ENCODE measurements around the gene PKD1.

The PKD1 gene

DNA sequence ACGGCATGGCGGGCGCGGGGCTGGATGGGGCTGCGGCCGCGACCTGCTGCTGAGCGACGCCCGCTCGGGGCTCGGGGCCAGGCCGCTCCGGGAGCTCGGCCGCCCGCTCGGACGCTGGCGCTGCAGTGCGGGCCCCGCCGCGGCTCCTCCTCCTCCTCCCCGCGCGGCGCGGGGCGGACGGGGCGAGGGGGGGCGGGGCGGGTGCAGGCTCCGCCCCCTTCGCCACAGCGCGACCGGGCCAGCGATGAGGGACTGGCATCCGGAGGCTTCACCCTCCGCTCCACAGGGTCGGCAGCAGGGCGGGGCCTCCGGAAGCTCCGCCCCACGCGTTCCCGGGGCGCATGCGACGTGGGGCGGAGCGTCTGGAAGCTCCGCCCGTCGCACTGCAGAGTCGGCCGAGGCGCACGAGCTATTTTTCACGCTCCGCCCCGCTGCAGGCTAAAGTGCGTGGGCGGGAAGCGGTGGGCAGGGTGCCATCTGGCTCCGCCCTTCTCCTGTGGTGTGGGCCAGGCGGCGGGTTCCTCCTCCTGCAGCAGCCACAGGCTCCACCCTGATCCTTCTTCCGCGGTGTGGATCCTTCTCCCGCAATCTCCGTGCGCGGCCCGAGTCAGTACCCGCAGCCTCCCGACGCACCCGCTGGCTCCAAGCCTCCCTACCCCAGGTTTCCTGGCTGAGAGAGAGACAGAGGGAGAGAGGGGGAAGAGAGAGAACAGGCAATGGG is at the start of gene PKD1:
Gene PKD1, minus strand, starts transcription at position 129 of the 721 bp plus-strand sequence. CDS start 209 bp downstream, outside the sequence.
- peak; percentile 94 for DNase-seq

DNA sequence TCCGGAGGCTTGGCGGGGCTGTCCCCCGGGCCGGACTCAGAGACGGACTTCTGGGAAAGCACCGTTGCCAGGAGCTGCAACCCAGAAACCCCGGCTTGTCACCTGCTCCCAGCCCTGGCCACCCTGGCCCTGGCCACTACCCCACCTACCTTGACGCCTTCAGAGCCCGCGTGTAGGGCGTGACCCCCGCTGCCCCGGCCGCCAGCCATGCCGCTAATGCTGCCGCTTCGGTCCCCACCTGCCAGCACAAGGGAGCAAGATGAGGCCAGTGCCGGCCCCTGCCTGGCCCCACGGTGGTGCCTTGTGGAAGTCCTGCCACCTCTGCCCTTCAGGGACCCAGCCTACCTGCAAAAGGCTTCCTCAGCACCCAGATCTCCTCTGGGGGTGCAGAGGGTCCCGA is 49.3 kb upstream of the PKD1 start:
- DNase-seq, result no peak

DNA sequence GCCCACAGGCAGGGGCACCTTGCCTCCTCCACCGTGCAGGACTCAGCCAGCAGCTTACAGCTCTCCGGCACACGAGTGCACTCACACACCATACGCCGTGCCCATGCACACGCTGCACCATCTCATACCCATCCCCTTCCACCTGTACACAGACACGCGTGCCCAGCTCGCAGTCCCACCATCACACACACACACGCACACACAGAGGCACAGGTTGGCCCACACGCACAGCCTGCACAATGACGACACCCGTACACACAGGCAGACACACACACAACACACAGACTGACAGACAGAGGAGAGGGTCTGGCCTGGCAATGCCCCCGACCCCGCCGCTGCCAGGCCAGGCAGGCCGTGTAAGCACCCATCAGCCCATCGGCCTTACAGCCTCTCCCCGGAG is 48.6 kb upstream of the PKD1 start:
- no peak for DNase-seq

DNA sequence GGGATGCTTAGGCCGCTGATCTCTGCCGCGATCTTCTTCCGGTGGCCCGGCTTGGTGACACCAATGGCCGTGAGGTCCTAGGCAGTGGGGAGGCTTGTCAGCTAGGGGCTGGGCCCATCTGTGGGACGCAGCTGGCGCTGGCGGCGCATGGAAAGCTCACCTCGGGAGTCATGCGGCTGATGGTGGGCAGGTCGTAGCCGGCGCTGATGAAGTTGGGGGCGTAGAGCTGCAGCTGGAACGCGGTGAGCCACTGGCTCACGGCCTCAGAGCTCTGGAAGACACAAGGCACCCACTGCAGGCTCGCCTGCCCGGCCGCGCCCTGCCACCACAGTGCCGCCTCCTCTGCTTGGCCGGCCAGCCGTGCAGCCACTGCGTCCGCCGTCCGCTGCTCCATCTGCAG is 48.0 kb upstream of the PKD1 start:
- no peak for DNase-seq

DNA sequence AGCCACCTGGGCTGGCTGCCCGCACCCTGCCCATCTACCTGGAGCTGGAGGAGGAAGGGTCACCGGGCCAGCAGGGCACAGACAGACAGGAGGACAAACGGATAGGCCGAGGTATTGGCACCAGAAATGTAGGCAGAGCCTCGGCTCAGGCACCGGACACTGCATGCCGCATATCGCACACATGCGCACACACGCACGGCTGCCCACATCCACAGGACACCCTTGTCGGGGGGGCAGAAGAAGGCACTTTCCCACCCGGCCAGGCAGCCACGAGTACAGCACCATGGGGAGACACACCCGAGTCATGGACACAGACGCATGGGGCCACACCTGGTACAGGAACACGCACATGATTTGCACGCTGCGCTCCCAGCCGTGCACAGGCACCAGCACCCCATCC is 46.3 kb upstream of the PKD1 start:
- no peak for DNase-seq

DNA sequence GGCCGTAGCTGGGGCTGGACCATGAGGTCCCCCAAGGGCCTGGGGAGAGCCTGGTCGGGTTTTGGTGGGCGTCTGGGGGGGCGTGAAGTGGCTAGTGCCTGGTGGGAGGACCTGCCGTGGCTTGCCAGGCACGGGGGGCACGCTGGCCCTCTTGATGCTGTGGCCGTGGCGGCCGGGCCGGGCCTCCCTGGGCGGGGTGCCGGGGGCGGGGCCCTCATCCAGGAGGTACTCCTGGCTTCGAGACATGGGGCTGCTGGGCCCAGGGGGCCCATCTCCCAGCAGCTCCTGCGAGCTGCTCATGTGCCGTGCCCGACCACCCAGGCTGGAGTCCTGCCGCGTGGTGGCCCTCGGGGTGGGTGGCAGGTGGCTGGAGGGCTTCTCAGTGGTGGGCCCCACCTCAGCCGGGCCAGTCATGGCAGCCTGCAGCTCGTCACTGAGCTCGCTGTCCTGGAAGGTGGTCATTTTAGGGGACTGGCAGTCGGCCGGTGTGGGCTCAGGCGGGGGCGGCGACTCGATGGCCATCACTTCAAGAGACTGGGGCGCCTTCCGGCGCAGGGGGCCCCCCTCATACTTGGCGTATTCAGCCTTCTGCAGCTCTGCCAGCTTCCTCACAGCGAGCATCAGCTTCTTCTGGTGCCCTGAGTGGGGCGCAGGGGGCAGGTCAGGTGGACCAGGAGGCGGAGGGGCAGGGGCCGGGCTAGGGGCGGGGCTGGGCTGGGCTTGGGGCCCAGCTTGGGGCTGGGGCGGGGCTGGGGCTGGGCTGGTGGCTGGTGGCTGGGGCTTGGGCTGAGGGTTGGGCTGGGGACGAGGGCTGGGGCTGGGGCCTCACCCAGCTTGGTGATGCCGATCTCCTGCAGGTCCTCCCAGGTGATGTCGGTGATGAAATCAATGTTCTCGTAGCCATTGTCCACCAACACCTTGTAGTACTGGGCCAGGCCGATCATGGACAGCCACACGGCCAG is 45.5 kb upstream of the PKD1 start:
- no peak for DNase-seq

DNA sequence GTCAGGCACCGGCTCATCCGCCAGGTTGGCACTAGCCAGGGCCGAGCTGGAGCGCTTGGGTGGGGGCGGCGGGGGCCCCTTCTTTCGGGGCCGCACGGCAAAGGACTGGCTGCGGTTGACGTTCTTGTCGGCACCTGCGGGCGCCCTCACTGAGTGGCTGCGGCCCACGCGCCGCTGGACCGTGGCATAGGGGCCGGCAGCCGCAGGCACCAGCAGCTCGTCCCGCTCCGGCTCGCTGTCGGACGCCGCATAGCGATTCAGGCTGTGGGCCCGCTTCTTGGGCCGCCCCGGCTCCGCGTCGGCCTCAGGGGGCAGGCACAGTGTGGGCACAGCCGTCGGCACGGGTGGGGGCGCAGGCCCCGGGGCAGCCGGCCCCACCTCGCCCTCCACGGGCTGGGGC is 44.8 kb upstream of the PKD1 start:
- no peak for DNase-seq

DNA sequence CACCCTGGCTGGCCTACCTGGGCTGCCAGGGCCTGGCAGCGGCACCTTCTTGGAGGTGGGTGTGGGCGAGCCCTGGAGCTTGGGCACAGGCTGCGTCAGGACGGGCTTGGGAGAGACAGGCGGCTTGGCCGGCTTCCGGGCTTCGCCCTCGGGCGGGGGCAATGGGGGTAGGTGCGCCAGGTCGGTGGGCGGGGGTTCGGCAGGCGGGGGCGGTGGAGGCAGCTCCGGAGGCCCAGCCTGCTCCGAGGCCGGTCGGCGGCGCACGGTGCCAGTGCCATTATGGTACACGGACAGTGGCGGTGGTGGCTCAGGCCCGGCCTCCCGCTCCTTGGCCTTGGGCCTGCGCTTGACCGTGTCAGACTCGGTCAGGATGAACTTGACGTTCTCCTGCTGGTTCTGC is 43.9 kb upstream of the PKD1 start:
- DNase-seq, result no peak

DNA sequence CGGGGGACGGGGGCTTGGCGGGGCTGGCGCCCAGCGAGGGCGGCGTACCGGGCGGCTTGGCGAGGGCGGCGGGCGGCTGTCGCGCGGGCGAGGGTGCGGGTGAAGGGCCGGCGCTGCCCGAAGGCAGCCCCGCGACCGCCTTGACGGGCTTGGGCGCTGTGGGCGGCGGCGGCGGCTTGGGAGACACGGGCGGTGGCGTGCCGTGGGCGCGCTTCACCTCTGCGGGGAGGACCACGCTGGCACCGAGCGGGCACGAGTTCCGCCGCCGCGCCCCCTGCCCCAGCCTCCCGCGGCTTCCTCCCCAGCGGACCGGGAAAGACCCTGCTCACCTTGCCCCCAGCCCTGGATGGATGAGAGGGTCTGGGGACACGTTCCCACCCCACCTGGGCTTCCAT is 43.4 kb upstream of the PKD1 start:
- DNase-seq, result no peak

DNA sequence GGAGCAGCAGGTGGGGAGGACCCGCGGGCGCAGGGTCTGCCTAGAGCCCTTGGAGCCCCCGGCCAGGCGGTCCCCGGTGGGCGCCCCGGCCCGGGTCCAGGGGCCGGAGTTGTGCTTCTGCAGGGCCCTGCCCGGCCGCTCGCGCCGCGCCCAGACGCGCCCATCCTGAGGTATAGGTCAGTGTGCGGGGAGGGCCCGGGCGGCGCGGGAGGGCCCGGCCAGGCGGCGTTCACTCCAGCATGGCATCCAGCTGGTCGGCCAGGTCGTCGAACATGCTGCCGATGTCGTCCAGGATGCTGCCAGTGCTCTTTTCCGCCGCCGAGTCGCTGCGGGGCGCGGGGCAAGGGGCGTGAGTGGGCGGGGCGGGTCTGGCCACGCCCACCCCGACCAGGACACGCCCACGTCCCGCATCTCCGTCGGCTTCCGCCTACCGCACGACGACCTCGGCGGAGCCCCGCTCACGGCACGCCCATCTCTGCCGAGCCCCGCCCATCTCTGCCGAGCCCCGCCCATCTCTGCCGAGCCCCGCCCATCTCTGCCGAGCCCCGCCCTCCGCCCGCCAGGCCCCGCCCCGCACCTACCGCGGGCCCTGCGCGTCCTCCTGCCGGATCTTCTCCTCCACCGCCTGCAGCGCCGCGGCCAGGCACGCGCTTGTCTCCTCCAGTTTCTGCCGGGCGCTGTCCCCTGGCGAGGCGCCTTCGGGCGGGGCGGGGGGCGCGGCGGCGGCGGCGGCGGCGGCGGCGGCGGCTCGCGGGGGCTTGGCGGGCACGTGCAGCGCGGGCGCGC is 42.8 kb upstream of the PKD1 start:
- DNase-seq, result peak; percentile 67

DNA sequence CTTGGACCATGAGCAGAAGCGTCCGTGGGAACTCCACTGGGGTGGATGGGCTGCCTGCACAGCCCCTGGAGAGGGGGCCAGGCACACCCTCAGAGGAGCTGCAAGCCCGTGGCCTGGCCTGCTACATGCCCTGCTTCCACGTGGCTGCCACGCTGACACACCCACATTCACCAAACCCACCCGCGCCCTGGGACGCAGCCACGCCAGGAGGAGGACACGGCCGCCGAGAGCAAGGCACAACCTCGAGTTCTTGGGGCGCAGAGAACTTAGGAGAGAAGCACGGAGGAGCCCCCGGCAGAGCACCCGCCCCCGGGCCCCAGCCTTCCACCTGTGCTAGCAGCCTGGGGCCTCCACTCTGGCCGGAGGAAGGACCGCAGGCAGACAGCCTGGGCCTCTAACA is 41.9 kb upstream of the PKD1 start:
- no peak for DNase-seq

DNA sequence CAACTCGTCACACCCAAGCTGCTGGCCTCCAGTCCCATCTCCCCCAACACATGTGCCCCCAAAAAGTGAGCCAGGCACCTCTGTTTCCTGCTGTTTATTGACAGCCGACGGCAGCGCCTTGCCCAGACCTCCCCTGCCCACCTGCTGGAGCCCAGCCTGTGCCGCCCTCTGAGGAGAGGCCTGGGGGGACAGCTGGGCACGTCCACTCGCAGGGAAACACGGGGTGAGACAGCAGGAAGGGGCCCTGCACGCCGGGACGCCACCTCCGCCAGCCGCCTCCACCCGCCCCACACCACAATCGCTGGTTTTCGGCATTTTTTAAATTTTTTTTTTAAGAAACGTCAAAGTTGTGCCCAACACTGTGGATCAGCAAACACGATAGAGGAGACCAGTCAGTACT is 41.4 kb upstream of the PKD1 start:
- DNase-seq, result no peak

DNA sequence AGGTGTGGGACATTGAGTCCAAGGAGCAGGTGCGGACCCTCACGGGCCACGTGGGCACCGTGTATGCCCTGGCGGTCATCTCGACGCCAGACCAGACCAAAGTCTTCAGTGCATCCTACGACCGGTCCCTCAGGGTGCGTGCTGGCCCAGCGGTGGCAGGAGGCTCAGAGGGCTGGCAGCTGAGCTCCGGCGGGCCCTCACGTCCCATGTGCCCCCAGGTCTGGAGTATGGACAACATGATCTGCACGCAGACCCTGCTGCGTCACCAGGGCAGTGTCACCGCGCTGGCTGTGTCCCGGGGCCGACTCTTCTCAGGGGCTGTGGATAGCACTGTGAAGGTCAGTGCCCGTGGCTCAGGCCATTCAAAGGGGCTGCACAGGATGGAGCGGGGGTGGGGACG is 40.3 kb upstream of the PKD1 start:
- no peak for DNase-seq

DNA sequence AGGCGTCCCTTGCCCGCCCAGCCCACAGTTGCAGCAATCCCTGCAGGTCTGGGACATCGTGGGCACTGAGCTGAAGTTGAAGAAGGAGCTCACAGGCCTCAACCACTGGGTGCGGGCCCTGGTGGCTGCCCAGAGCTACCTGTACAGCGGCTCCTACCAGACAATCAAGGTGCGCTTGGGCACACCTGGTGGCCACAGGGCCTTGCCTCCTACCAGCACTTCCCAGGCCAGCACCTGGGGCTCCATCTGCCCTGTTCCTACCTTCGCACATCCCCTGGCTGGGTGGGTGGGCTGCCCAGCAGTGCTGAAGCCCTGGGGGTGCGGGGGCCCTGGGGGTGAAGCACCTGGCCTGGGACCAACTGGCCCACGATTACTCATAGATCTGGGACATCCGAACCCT is 39.8 kb upstream of the PKD1 start:
- no peak for DNase-seq

DNA sequence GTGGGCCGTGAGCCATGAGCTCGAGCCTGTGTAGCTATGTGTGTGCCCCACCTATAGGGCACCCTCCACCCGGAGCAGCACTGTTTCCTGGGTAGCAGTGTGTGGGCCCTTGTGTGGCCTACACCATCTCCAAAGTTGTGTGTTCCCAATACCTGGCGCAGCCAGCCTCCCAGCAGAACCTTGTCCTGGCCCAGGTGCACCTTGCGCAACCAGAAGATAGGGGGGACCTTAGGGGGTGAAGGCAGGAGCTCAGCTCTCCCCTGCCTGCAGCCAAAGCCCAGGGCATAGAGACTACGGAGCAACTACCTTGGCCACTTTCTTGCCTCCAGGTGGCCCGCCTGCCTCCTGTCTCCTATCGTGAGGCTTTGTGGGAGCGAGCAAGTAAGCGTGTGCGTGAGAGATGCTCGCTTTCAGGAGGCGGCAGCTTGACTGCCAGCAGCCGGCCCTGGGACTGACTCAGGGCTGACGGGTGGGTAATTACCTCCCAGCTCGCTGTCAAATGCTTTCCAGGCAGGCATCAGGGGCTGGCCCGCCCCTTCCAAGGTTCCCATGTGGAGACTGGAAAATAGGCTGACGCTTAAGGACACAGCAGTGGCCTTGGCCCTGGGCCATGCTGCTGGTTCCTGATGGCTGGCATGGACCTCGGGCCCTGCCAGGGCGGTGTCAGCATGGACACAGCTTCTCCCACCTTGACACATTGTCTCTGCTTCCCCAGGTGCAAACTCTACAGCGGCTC is 38.9 kb upstream of the PKD1 start:
- DNase-seq, result no peak

DNA sequence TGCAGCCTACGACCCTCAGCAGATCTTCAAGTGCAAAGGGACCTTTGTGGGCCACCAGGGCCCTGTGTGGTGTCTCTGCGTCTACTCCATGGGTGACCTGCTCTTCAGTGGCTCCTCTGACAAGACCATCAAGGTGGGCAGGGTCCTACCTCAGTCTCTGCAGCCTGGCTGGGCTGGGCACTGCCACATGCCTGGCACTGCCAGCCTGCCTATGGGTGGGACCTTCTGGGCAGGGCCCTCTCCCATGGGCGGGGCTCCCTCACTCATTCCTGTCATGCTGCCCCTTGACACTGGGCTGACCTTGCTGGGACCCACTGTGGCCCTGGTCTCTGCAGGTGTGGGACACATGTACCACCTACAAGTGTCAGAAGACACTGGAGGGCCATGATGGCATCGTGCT is 38.2 kb upstream of the PKD1 start:
- DNase-seq, result no peak

DNA sequence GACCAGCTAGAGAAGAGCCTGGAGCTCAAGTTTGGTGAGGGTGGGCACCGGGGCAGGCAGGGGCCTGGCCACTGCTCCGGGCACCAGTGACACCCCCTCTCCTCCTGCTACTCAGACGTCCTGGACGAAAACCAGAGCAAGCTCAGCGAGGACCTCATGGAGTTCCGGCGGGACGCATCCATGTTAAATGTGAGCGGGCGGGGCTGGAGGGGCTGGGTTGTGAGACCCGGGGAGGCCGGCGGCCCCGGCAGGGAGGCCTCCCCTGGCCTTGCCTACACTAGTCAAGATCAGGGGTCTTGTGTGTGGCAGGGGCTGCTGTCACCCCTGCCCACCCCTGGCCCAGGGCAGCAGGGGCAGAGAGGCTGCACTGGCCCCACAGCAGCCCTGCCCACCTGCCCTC is 37.7 kb upstream of the PKD1 start:
- DNase-seq, result no peak

DNA sequence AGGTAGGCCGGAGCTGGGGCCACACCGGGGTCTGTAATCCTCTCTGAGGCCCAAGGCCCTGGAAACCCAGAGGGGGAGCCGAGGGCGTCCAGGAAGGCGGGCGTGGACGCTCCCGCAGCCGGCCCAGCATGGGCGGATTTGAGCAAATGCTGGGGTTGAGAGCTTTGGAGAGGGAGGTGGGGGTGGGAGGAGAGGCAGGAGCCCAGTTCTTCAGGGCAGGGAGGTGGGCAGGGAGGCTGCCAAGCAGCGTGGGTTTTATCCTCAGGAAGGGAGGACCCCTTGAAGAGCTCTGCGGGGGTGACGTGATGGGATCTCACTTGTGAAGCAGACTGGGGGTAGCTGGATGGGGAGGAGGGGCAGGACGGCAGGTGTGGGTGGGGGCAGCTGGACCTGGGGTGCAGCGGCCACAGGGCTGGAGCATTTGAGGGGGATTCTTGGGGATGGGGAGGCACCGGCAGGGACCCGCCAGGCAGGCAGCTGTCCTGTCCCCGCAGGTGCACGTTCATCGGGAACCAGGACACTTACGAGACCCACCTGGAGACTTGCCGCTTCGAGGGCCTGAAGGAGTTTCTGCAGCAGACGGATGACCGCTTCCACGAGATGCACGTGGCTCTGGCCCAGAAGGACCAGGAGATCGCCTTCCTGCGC is 37.1 kb upstream of the PKD1 start:
- no peak for DNase-seq

DNA sequence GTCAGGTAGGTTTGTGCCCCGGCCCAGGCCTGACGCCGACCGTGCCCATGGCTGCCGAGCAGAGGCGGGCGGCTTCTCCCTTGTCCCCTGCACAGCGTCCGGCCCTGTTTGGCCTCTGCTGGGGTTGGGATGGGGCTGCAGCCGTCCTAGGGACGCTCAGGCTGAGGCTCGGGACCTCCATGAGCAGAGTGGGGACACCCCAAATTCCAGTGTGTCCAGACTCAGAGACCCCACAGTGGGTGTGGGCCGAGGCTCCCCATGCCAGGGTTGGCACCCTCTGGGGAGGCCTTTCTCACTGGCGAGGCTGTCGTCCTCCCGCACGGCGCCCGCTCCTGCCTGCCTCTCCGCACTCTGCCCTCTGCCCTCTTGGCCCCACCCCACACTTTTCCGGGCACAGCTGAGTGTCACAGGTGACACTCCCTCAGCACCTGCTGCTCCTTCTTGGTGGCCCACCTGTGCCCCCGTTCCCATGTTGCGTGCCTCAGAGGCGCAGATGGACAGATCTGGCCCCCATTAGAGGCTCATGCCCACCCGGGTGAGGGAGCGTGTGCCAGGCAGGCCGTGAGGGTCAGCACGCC is 36.0 kb upstream of the PKD1 start:
- DNase-seq, result no peak

DNA sequence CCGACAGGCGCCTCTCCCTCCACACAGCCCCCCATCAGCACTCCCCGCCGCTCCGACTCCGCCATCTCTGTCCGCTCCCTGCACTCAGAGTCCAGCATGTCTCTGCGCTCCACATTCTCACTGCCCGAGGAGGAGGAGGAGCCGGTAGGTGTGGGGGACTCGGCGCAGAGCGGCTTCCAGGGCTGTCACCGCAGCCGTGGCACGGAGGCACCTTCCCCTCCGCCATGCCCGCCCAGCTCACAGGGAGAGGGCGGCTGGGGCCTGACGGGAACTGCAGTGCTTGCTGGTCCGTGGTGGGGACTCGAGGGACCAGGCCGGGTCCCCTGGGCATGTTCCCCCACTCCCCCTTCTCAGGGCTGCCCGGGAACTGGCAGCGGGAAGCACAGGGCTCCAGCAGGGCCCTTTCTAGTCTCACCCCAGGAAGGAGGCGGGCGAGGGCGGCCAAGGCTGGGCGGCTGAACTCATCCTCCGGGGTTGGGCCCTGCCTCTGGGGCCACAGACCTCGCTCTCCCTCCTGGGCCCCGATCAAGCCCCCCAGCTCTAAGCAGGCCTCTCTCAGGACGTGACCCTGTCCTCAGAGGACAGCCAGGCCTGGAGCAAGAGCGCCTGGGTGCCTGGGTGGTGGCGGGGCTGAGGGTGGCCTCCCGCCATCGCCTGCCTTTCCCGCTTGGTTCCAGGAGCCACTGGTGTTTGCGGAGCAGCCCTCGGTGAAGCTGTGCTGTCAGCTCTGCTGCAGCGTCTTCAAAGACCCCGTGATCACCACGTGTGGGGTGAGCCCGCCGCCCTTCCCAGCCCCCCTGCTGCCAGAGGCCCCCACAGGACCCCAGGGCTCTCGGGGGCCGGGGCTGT is 35.1 kb upstream of the PKD1 start:
- no peak for DNase-seq

DNA sequence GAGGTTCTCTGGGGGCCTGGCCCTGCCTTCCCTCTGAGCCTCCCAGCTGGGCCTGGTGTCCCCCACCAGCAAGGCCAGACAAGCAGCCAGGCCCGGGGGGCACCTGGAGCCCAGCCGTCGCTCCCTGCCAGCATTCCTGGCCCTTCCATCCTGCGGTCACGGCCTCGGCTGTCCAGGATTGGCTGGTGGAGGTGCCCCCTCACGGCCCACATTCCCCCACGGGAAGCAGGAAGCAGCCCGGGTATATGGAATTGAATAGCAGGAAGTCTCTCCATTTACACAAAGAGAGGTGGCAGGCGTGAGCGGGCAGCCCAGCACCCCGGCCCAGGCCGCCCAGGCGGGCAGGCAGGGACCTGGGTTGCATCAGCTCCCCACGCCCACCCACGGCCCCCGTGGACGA is 34.4 kb upstream of the PKD1 start:
- DNase-seq, result no peak
